PC-9 (cell line): ENCODE data around the gene SMC6. TPM values are rescaled to one million over a fixed set of nuclear protein-coding genes. Genes with fewer than 3 reads are reported as not detected.

Experiments
- BruUV-seq: library from RNA; stranded (reverse); fragments of 400-500 nt; replicated peaks from 2 replicates; lab custom pipeline; 2021; lab: Mats Ljungman, UMichigan
- CTCF ChIA-PET: fragments of 300-600 bp; sonication (Branson Sonifier 250); formaldehyde crosslinking; loops from one replicate; lab custom pipeline; 2022; ENCODE audit warnings: antibody characterized with exemption; lab: Charles Lee
- POLR2A ChIA-PET: fragments of 300-600 bp; sonication (Branson Sonifier 250); formaldehyde crosslinking; loops from one replicate; lab custom pipeline; 2022; ENCODE audit warnings: antibody characterized with exemption; ENCODE audit not compliant: unreplicated experiment; lab: Charles Lee
- DNase-seq, 2 experiments: peaks; one replicate each; pipeline versions ENCODE4 v3.0.0 to v3.0.0-alpha.2; 2015 to 2022; ENCODE audit warnings: mixed read lengths in 1 of 2
- H2AFZ ChIP-seq: fragments of 200-600 bp; sonication (generic); 2 replicates; pipeline ENCODE4 v1.8.1; 2017; ENCODE audit warnings: antibody characterized with exemption
- H3F3A ChIP-seq: fragments of 200-600 bp; sonication (generic); 2 replicates; pipeline ENCODE4 v1.8.1; 2017; ENCODE audit warnings: antibody characterized with exemption, mild to moderate bottlenecking, low read depth; ENCODE audit not compliant: insufficient read depth
- H3K27ac ChIP-seq: fragments of 200-600 bp; sonication (generic); 2 replicates; pipeline ENCODE4 v1.6.1; 2016; ENCODE audit warnings: mixed run types
- H3K27me3 ChIP-seq: fragments of 200-600 bp; sonication (generic); 2 replicates; pipeline ENCODE4 v1.6.1; 2016; ENCODE audit warnings: low read depth, mixed run types; ENCODE audit not compliant: insufficient read depth
- H3K36me3 ChIP-seq: fragments of 200-600 bp; sonication (generic); 2 replicates; pipeline ENCODE4 v1.6.1; 2016; ENCODE audit warnings: low read depth, mixed run types
- H3K4me1 ChIP-seq: fragments of 200-600 bp; sonication (generic); replicated peaks from 2 replicates; pipeline ENCODE4 v1.6.1; 2016; ENCODE audit warnings: mixed run types; ENCODE audit not compliant: insufficient read depth
- H3K4me2 ChIP-seq: fragments of 200-600 bp; sonication (generic); 2 replicates; pipeline ENCODE4 v1.6.1; 2017; ENCODE audit warnings: mixed run types
- H3K4me3 ChIP-seq: fragments of 200-600 bp; sonication (generic); 2 replicates; pipeline ENCODE4 v1.6.1; 2016; ENCODE audit warnings: mixed run types
- H3K79me2 ChIP-seq: fragments of 200-600 bp; sonication (generic); 2 replicates; pipeline ENCODE4 v1.6.1; 2017; ENCODE audit warnings: low read depth, mixed run types
- H3K9me2 ChIP-seq: fragments of 200-600 bp; sonication (generic); 2 replicates; pipeline ENCODE4 v1.8.1; 2017; ENCODE audit warnings: mild to moderate bottlenecking; ENCODE audit not compliant: insufficient read depth
- H3K9me3 ChIP-seq: fragments of 200-600 bp; sonication (generic); 2 replicates; pipeline ENCODE4 v1.8.1; 2016; ENCODE audit warnings: low read depth; ENCODE audit not compliant: insufficient read depth
- H4K20me1 ChIP-seq: fragments of 200-600 bp; sonication (generic); 2 replicates; pipeline ENCODE4 v1.8.1; 2017; ENCODE audit not compliant: insufficient read depth
- EZH2 ChIP-seq: fragments of 200-600 bp; sonication (generic); IDR thresholded peaks from 2 replicates; pipeline ENCODE4 v1.8.0; 2017; ENCODE audit warnings: antibody characterized with exemption, low read depth
- intact Hi-C: fragments of 100-400 bp; cut with micrococcal nuclease; formaldehyde crosslinking; loops from one replicate; pipeline ENCODE4 v1.10.0; 2022; ENCODE audit not compliant: unreplicated experiment
- total RNA-seq: library from RNA; stranded (reverse); gene quantifications from 2 replicates; pipeline ENCODE4 v1.2.3, GENCODE V29; 2021
- TF ChIP-seq, protein P1 (sequence below): fragments of 200-600 bp; sonication (generic); conservative IDR thresholded peaks from 2 replicates; pipeline ENCODE4 v1.6.1; 2017; ENCODE audit warnings: mixed run types, antibody characterized with exemption, mild to moderate bottlenecking, moderate library complexity

SMC6 gene
- total RNA-seq, 1 experiment from 2014 or later = 19.2 TPM

DNA sequence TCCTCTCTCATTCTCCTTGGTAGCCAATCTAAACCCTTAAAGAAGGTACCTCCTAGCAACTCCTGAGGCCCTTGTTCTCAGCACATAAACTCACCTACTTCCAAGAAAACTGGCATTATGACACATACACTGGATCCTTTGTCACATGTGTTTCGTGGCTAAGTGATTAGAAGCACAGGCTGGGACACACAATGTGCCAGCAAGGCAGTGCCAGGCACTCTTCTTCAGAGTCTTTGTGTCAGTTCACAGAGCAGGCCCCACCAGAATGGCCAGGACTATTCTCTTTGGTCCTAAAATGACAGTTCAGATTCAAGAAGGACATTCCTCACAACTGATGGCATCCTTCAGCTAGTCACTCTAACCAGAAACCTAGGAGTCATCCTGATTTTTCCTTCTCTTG is 40.3 kb downstream of the SMC6 start:
- H3F3A ChIP-seq = no peaks in the 10 kb centered on the region
- H3K4me2 ChIP-seq = no peak overlapping the region
- H3K27ac ChIP-seq = no peak overlapping the region
- intact Hi-C loops = no loop called here
- no peaks in the 10 kb centered on the region for H4K20me1 ChIP-seq
- TF ChIP-seq, protein P1, sequence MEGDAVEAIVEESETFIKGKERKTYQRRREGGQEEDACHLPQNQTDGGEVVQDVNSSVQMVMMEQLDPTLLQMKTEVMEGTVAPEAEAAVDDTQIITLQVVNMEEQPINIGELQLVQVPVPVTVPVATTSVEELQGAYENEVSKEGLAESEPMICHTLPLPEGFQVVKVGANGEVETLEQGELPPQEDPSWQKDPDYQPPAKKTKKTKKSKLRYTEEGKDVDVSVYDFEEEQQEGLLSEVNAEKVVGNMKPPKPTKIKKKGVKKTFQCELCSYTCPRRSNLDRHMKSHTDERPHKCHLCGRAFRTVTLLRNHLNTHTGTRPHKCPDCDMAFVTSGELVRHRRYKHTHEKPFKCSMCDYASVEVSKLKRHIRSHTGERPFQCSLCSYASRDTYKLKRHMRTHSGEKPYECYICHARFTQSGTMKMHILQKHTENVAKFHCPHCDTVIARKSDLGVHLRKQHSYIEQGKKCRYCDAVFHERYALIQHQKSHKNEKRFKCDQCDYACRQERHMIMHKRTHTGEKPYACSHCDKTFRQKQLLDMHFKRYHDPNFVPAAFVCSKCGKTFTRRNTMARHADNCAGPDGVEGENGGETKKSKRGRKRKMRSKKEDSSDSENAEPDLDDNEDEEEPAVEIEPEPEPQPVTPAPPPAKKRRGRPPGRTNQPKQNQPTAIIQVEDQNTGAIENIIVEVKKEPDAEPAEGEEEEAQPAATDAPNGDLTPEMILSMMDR = no peak
- TF ChIP-seq EZH2 = no peak
- BruUV-seq = no TSS peak
- no peaks in the 10 kb centered on the region for H3K79me2 ChIP-seq
- H2AFZ ChIP-seq = no peak overlapping the region
- H3K27me3 ChIP-seq = no peaks in the 10 kb centered on the region
- no peak for DNase-seq
- POLR2A ChIA-PET = no interaction called here
- no peaks in the 10 kb centered on the region for H3K9me3 ChIP-seq
- no peak overlapping the region for H3K4me3 ChIP-seq
- H3K36me3 ChIP-seq = peaks cover 4% of the 10 kb centered on the region; the same call in 1 of the 2 replicates
- H3K4me1 ChIP-seq = no peaks in the 10 kb centered on the region
- CTCF ChIA-PET = no interaction called here
- no peaks in the 10 kb centered on the region for H3K9me2 ChIP-seq

DNA sequence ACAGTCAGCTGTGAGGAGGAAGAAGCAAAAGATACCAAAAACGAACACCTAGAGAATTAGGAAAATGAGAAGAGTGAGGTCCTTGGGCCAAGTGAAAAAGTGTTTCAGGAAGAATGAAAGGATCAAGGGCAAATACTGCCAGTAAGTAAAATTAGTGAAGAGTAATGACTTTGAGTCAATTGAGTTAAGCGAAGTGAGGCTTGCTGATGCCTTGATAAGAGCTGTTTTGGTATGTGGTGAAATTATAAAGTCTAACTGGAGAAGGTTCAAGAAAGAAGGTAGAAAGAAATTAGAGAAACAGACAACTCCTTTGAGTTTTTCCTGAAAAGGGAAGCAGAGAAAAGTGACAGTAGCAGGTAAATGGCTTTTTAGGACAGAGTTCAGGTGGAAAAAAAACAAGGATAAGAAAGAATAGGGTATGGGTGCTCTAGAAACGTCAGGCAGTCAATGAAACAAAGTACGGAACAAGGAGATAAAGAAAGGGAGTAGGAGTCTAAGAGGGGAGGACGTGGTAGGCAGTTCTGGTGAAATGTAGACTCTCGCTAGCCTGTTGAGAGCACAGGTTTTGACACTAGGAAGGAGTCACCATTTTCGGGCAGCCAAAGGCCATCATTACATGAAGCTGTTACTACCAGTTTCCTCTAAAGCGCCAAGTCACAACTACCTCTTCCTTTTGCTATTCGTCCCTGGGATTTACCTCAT is 42.9 kb downstream of the SMC6 start:
- Histone ChIP-seq H3K36me3 (peaks cover 9% of the 10 kb centered on the region; the same call in 1 of the 2 replicates), H3K27ac (no peak overlapping the region), H3K4me1 (no peaks in the 10 kb centered on the region), H3K9me2 (no peaks in the 10 kb centered on the region), H2AFZ (no peak overlapping the region), H3K4me3 (no peak overlapping the region), H3K79me2 (no peaks in the 10 kb centered on the region), H3K9me3 (no peaks in the 10 kb centered on the region), H3F3A (no peaks in the 10 kb centered on the region), H3K4me2 (no peak overlapping the region), H3K27me3 (no peaks in the 10 kb centered on the region), H4K20me1 (no peaks in the 10 kb centered on the region)
- intact Hi-C loops = no loop called here
- ChIA-PET CTCF (no interaction called here), POLR2A (no interaction called here)
- BruUV-seq = no TSS peak
- DNase-seq = no peak
- TF ChIP-seq, protein P1 = no peak
- no peak for TF ChIP-seq EZH2

DNA sequence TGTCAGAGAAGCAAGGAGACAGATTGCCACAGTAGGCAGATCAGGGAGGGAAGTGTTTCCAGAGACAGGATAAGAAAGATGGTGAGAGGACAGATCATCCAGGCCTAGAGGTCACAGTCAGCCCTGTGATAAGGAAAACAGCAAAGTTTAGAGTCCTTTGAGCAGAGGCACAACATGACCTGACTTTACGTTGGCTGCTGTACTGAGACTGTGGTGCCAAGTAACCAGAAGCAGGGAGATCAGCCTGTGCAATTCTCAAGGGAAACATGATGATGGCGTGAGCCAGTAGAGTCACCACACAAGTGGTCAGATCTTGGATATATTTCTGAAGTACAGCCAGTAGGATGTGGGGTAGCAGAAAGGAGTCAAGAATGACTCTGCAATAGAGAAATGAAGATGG is 43.7 kb downstream of the SMC6 start:
- H3K9me3 ChIP-seq = no peaks in the 10 kb centered on the region
- no peak overlapping the region for H3K4me3 ChIP-seq
- CTCF ChIA-PET = no interaction called here
- no peaks in the 10 kb centered on the region for H3K4me1 ChIP-seq
- H3K9me2 ChIP-seq = no peaks in the 10 kb centered on the region
- no TSS peak for BruUV-seq
- no peak for DNase-seq
- peaks cover 9% of the 10 kb centered on the region; the same call in 1 of the 2 replicates for H3K36me3 ChIP-seq
- H3K79me2 ChIP-seq = no peaks in the 10 kb centered on the region
- no peak overlapping the region for H3K4me2 ChIP-seq
- H3K27me3 ChIP-seq = no peaks in the 10 kb centered on the region
- intact Hi-C loops = no loop called here
- TF ChIP-seq EZH2 = no peak
- TF ChIP-seq, protein P1 = no peak
- no peak overlapping the region for H2AFZ ChIP-seq
- POLR2A ChIA-PET = no interaction called here
- no peaks in the 10 kb centered on the region for H4K20me1 ChIP-seq
- H3K27ac ChIP-seq = no peak overlapping the region
- H3F3A ChIP-seq = no peaks in the 10 kb centered on the region
